Astrocyte of the spinal cord (primary cell): ENCODE results near the gene CPM.

ENCODE experiments used
- DNase-seq: peaks from one replicate; pipeline ENCODE4 v3.0.0; 2011; ENCODE audit warnings: low read depth, low spot score
- H3K4me3 ChIP-seq: 2 replicates; pipeline ENCODE4 v1.5.1; 2011; ENCODE audit warnings: low read depth, mild to moderate bottlenecking, low read length, moderate library complexity
- CTCF ChIP-seq: IDR thresholded peaks from 2 replicates; pipeline ENCODE4 v1.5.1; 2012; ENCODE audit warnings: low read depth, mild to moderate bottlenecking, low read length, inconsistent platforms
- in situ Hi-C: cut with HindIII; loops from 2 replicates; pipeline ENCODE4 v1.10.0; 2017; ENCODE audit warnings: low sequenced_read_pairs

CPM gene

GRCh38 chr12:68886636-68887572 is 46.1 kb downstream of the CPM start:
- no peak overlapping the region for H3K4me3 ChIP-seq
- no peak for TF ChIP-seq CTCF
- no peak for DNase-seq
- in situ Hi-C loops: no loop called here

- DNase-seq: no peak
- in situ Hi-C loops: no loop called here
- no peak overlapping the region for H3K4me3 ChIP-seq
- no peak for TF ChIP-seq CTCF
These were observed 47.6 kb downstream of the CPM start for GRCh38 chr12:68885381-68885780.

GRCh38 chr12:68884251-68884650 is 48.7 kb downstream of the CPM start:
- in situ Hi-C loops: no loop called here
- no peak for DNase-seq
- no peak for TF ChIP-seq CTCF

GRCh38 chr12:68883151-68883550 is 49.8 kb downstream of the CPM start:
- in situ Hi-C loops: no loop called here
- no peak for DNase-seq
- no peak for TF ChIP-seq CTCF
- H3K4me3 ChIP-seq: no peak overlapping the region

More at GRCh38 chr12:68884251-68884650, 48.7 kb downstream of the CPM start:
- H3K4me3 ChIP-seq: no peak overlapping the region

- no peak for TF ChIP-seq CTCF
- in situ Hi-C loops: no loop called here
- DNase-seq: no peak
These were observed 50.6 kb downstream of the CPM start for GRCh38 chr12:68882251-68882964.

GRCh38 chr12:68880660-68881325 is 52.2 kb downstream of the CPM start:
- no peak for TF ChIP-seq CTCF
- no peak for DNase-seq
- in situ Hi-C loops: no loop called here
- H3K4me3 ChIP-seq: no peak overlapping the region

More at GRCh38 chr12:68882251-68882964, 50.6 kb downstream of the CPM start:
- no peak overlapping the region for H3K4me3 ChIP-seq
